Gastroesophageal sphincter (tissue), 4 donors: ENCODE data around the gene ACTN2. TPM values are rescaled to one million over a fixed set of nuclear protein-coding genes. Genes with fewer than 3 reads are reported as not detected.

ENCODE experiments used
- ATAC-seq: fragments of 150-250 bp; one replicate; pipeline ENCODE4 v1.9.1; 2016; ENCODE audit warnings: mild to moderate bottlenecking, moderate library complexity
- H3K27ac ChIP-seq, 4 donors: fragments of 200-600 bp; sonication (generic) in 3 of 4; 1 replicate in 3 of 4; 2 replicates in 1 of 4; pipeline ENCODE4 v1.5.1; 2016 to 2019
- H3K27me3 ChIP-seq: fragments of 200-600 bp; sonication (generic); one replicate; pipeline ENCODE4 v1.5.1; 2019
- H3K36me3 ChIP-seq, 2 donors: fragments of 200-600 bp; sonication (generic); one replicate each; pipeline ENCODE4 v1.5.1; 2019; ENCODE audit warnings: control low read depth in 1 of 2
- H3K4me1 ChIP-seq, 3 donors: fragments of 200-600 bp; sonication (generic); 1 replicate in 2 of 3; 2 replicates in 1 of 3; pipeline ENCODE4 v1.5.1; 2016 to 2019; ENCODE audit warnings: control low read depth in 2 of 3
- H3K4me3 ChIP-seq, 2 donors: fragments of 200-600 bp; sonication (generic); one replicate each; pipeline ENCODE4 v1.5.1; 2019; ENCODE audit warnings: mild to moderate bottlenecking in 1 of 2, moderate library complexity in 1 of 2
- H3K9me3 ChIP-seq, 3 donors: fragments of 200-600 bp; sonication (generic); one replicate each; pipeline ENCODE4 v1.5.1; 2017 to 2019; ENCODE audit warnings: control low read depth in 2 of 3
- CTCF ChIP-seq, 4 experiments: fragments of 200-600 bp in 2 of 4; fragments of 450-650 bp in 2 of 4; sonication (generic) in 1 of 4; IDR thresholded peaks; one replicate each; pipeline ENCODE4 v1.5.1; 2017 to 2019; ENCODE audit warnings: antibody characterized with exemption in 4 of 4, mild to moderate bottlenecking in 2 of 4, moderate library complexity in 2 of 4
- EP300 ChIP-seq: sonication (generic); formaldehyde crosslinking; IDR thresholded peaks from one replicate; pipeline ENCODE4 v1.6.1; 2017; ENCODE audit warnings: antibody characterized with exemption, mild to moderate bottlenecking
- POLR2A ChIP-seq, 2 donors: fragments of 450-650 bp; IDR thresholded peaks; one replicate each; pipeline ENCODE4 v1.6.1; 2017; ENCODE audit warnings: antibody characterized with exemption in 2 of 2, mild to moderate bottlenecking in 2 of 2, moderate library complexity in 1 of 2
- POLR2AphosphoS5 ChIP-seq: sonication (generic); formaldehyde crosslinking; IDR thresholded peaks from one replicate; pipeline ENCODE4 v1.6.1; 2017; ENCODE audit warnings: antibody characterized with exemption
- WGBS, 2 donors: methylation state at CpG; one replicate each; pipeline ENCODE4 v1.1.5; 2018; ENCODE audit warnings: low coverage in 1 of 2; 5-methylcytosine and 5-hydroxymethylcytosine counted together
- total RNA-seq, 4 donors: library from RNA; depleted of rRNA; stranded (reverse); fragments of >200 nt; gene quantifications; one replicate each; pipeline ENCODE4 v1.1.0, GENCODE V29; 2016

Gene ACTN2
- total RNA-seq, 4 donors from 2014 or later, result 5.7 to 21.3 (median 14.1) TPM

- TF ChIP-seq POLR2A (IDR thresholded peaks at IDR 0.05), result no peak
- TF ChIP-seq CTCF (IDR thresholded peaks at IDR 0.05), result no peak
- no peak for TF ChIP-seq EP300
- TF ChIP-seq POLR2AphosphoS5, result no peak
- ATAC-seq, result no peak
- Histone ChIP-seq H3K27ac (peak overlapping the region; percentile 8 to 80 (median 72)), H3K9me3 (no peaks in the 10 kb centered on the region), H3K4me3 (no peak overlapping the region), H3K27me3 (no peaks in the 10 kb centered on the region), H3K36me3 (no peaks in the 10 kb centered on the region), H3K4me1 (peaks cover 0 to 26% (median 11%) of the 10 kb centered on the region in 3 donors)
- 70 to 76% methylated on average over 9 to 10 of the region's 12 CpGs for WGBS, 2 donors
These were observed 938 bp upstream of the ACTN2 start for GRCh38 chr1:236685205-236685916.

GRCh38 chr1:236686815-236687160 lies 489 bp downstream of the ACTN2 start:
- WGBS, 2 donors, result 24 to 27% methylated on average over 2 of the region's 31 CpGs
- H3K27me3 ChIP-seq, result peaks cover 10% of the 10 kb centered on the region
- H3K9me3 ChIP-seq, result no peaks in the 10 kb centered on the region
- H3K4me1 ChIP-seq, result peaks cover 0 to 26% (median 11%) of the 10 kb centered on the region in 3 donors
- TF ChIP-seq POLR2AphosphoS5 (no peak), POLR2A (IDR thresholded peaks at IDR 0.05) (no peak)
- peak overlapping the region; percentile 51 to 66 for H3K4me3 ChIP-seq
- ATAC-seq, result peak; percentile 24
- no peaks in the 10 kb centered on the region for H3K36me3 ChIP-seq
- H3K27ac ChIP-seq, result peak overlapping the region; percentile 10 to 80 (median 72)

GRCh38 chr1:236687273-236687672 lies 974 bp downstream of the ACTN2 start:
- Histone ChIP-seq H3K27me3 (peaks cover 10% of the 10 kb centered on the region), H3K4me1 (peaks cover 0 to 26% (median 11%) of the 10 kb centered on the region in 3 donors), H3K9me3 (no peaks in the 10 kb centered on the region), H3K4me3 (peak overlapping the region; percentile 51 to 66), H3K36me3 (no peaks in the 10 kb centered on the region), H3K27ac (peak overlapping the region in 2 of 4 donors; percentile 75 to 80)
- TF ChIP-seq POLR2A (IDR thresholded peaks at IDR 0.05) (no peak), CTCF (IDR thresholded peaks at IDR 0.05) (no peak), EP300 (no peak), POLR2AphosphoS5 (no peak)
- ATAC-seq, result no peak
- 39 to 58% methylated on average over 5 to 7 of the region's 8 CpGs for WGBS, 2 donors

GRCh38 chr1:236688705-236689104 lies 2.4 kb downstream of the ACTN2 start:
- ATAC-seq, result no peak
- no peak for TF ChIP-seq EP300
- no peak for TF ChIP-seq POLR2A (IDR thresholded peaks at IDR 0.05)
- TF ChIP-seq POLR2AphosphoS5, result no peak
- no peak for TF ChIP-seq CTCF (IDR thresholded peaks at IDR 0.05)
- Histone ChIP-seq H3K36me3 (no peaks in the 10 kb centered on the region), H3K27ac (no peak overlapping the region), H3K4me1 (peaks cover 0 to 26% (median 11%) of the 10 kb centered on the region in 3 donors), H3K27me3 (peaks cover 10% of the 10 kb centered on the region), H3K4me3 (no peak overlapping the region), H3K9me3 (no peaks in the 10 kb centered on the region)
- 4 to 77% methylated on average over 4 of the region's 4 CpGs for WGBS, 2 donors

DNA sequence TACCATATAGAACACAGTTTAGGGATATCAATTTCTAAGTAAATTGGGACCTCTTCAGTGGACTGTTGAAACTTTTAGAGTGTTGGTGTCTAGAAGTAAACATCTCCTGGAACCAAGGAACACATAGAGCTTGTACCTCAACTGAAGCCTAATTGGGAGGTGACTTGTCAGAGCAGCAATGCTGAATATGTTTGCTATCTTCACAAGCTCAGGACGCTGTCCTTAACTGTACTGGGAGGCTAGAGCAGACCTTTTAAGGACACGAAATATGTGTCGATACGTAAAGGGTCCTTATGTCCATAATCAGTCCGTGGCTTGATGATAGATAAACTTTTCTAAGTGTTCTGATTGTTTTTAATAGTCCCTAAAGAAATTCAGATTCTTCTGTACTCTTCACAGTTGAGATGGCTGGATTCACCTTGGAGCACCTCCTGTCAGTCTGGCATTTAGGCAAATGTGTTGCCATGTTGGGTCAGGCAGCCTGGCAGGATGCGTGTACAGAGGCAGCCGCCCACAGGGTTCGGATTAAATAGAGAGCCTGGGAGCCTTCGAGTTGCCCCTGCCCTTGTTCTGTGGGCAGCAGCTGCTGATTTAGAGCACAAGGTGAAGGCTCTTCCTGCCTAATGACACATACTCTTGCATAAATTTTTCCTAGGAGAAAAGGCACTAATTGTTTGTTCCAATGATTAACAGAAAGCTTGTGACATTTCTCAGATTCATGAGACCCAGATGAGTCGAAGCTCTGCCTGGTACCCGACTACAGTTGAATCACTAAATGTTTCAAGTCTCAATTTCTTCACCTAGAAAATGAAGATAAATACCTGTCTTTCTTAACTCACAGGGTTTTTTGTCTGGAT lies 3.6 kb downstream of the ACTN2 start:
- H3K27me3 ChIP-seq, result peaks cover 10% of the 10 kb centered on the region
- no peak overlapping the region for H3K27ac ChIP-seq
- H3K9me3 ChIP-seq, result no peaks in the 10 kb centered on the region
- H3K4me3 ChIP-seq, result no peak overlapping the region
- TF ChIP-seq POLR2A (IDR thresholded peaks at IDR 0.05), result no peak
- no peak for TF ChIP-seq POLR2AphosphoS5
- no peak for TF ChIP-seq EP300
- TF ChIP-seq CTCF (IDR thresholded peaks at IDR 0.05), result no peak
- ATAC-seq, result no peak
- WGBS, 2 donors, result 63 to 84% methylated on average over 7 of the region's 11 CpGs
- peaks cover 0 to 26% (median 11%) of the 10 kb centered on the region in 3 donors for H3K4me1 ChIP-seq
- no peaks in the 10 kb centered on the region for H3K36me3 ChIP-seq
